HEK293T (cell line): Measurements from ENCODE around the gene MOGAT3.

Experiments used
- BHLHE40 ChIP-seq: fragments of 450-650 bp; IDR thresholded peaks from 2 replicates; pipeline ENCODE4 v1.6.1; 2016; ENCODE audit warnings: mild to moderate bottlenecking, moderate library complexity, borderline replicate concordance
- FOXA1 ChIP-seq: fragments of 450-650 bp; IDR thresholded peaks from 2 replicates; pipeline ENCODE4 v1.6.1; 2016; ENCODE audit warnings: mild to moderate bottlenecking
- SUZ12 ChIP-seq: fragments of 450-650 bp; IDR thresholded peaks from 2 replicates; pipeline ENCODE4 v1.6.1; 2016; ENCODE audit warnings: mild to moderate bottlenecking
- TARDBP ChIP-seq: fragments of 450-650 bp; IDR thresholded peaks from 2 replicates; pipeline ENCODE4 v1.6.1; 2016

- TF ChIP-seq FOXA1 (no peak), TARDBP (no peak), BHLHE40 (no peak), SUZ12 (no peak)
These were observed 19.5 kb upstream of the MOGAT3 start for GRCh38 chr7:101220295-101220694.
